HG03354 (cell line): ENCODE measurements around the gene PDZD8.
"Not testable (repeated sequence)": the region's sequence is repeated elsewhere in the genome, so short reads cannot be mapped to it uniquely, and the experiment has no call there.

ENCODE experiments used
- ATAC-seq: cut with Tn5 transposase; IDR thresholded peaks from one replicate; pipeline ENCODE4 v1.9.1; 2021; ENCODE audit warnings: mild to moderate bottlenecking; ENCODE audit not compliant: unreplicated experiment, poor library complexity, severe bottlenecking

PDZD8 gene

DNA sequence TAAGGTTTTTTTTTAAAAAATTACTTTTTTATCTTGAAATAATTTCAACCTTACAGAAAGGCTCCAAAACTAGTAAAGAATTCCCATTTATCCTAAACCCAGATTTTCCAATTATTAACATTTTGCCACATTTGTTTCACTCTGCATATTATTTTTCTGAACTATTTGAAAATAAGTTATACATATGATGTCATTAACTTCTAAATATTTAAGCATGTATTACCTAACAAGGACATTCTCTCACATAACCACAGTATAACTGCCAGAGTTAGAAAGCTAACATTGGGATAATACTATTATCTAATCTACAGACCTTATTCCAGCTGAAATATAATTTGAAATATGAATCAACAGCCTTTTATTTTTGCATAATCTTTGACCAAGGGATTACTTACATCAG, 68.6 kb downstream of the PDZD8 start:
- ATAC-seq = no peak

DNA sequence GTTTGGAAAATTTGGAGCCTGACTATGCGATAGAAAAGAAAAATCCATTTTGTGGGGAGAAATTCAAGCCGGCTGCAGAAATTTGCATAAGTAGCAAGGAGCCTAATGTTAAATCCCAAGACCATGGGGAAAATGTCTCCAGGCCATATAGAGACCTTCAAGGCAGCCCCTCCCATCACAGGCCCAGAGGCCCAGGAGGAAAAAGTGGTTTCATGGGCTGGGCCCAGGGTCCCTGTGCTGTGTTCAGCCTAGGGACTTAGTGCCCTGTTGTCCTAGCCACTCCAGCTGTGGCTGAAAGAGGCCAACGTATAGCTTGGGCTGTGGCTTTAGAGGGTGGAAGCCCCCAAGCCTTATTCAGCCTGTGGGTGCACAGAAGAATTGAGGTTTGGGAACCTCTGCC, 71.8 kb downstream of the PDZD8 start:
- ATAC-seq = not testable (repeated sequence)

DNA sequence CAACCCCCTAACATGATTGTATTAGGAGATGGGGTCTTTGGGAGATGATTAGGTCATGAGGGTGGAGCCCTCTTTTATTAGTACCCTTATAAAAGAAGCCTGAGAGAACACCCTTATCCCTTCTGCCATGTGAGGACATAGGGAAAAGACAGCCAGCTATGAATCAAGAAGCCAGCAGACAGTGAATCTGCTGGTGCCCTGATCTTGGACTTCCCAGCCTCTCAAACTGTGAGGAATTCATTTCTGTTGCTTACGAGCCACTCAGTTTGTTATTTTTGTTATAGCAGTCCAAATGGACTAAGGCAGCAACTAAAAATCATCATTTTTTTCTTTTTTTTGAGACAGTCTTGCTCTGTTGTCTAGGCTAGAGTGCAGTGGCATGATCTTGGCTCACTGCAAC, 74.6 kb downstream of the PDZD8 start:
- ATAC-seq = no peak

DNA sequence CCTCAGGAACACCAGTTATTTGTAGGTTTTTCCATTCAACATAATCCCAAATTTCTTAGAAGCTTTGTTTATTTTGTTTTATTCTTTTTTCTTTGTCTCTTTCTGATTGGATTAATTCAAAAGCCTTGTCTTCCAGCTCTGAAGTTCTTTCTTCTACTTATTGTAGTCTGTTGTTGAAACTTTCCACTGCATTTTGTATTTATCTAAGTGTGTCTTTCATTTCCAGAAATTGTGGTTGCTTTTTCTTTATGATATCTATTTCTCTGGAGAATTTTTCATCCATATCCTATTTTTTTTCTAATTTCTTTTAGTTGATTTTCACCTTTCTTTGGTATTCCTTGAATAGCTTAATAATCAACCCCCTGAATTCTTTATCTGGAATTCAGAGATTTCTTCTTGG, 75.8 kb downstream of the PDZD8 start:
- ATAC-seq = no peak

DNA sequence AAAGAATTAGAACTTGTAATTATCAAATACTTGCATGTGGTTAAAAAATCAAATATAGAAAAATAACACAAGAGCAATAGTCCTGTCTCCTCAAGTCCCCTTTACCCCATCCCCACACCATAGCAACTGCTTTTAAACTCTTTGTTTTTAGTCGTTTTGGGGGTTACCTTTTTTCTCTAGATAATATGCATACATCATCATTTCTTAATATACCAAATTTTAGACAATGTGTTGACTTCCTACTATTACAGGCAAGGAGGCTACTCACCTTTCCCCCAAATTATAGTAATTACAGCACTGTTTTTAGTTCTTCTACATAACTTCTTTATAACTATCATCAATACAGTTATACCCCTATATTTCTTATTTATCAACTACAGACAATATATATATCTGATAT, 77.0 kb downstream of the PDZD8 start:
- no peak for ATAC-seq

DNA sequence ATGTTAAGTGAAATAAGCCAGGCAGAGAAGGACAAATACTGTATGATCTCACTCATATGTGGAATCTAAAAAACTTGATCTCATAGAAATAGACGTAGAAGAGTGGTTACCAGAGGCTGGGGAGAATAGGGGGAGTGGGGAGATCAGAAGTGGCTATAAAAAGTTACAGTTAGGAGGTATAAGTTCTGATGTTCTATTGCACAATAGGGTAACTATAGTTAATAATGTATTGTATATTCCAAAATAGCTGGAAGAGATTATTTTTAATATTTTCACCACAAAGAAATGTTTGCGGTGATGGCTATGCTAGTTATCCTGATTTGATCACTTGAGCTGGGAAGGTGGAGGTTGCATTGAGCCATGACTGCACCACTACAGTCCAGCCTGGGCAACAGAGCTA, 80.5 kb downstream of the PDZD8 start:
- no peak for ATAC-seq

DNA sequence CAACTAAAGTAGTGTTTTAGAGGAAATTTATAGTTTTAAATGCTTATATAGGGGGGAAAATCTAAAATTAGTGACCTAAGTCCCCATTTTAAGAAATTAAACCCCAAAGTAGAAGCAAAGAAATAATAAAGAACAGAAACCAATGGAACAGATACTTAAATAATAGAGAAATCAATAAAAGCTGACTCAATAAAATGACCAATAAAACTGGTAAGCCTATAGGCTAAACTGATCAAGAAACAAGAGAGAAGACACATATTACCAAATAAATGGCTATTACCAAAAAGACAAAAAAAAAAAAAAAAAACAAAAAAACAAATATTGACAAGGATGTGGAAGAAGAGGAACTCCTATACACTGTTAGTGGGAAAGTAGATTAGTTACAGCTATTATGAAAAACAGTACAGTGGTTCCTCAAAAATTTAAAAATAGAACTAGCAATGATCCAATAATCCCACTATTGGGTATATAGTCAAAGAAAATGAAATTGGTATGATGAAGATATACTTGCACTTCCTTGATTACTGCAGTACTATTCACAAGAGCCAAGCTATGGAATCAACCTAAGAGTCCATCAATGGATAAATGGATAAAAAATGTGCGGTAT, 81.1 kb downstream of the PDZD8 start:
- no peak for ATAC-seq

DNA sequence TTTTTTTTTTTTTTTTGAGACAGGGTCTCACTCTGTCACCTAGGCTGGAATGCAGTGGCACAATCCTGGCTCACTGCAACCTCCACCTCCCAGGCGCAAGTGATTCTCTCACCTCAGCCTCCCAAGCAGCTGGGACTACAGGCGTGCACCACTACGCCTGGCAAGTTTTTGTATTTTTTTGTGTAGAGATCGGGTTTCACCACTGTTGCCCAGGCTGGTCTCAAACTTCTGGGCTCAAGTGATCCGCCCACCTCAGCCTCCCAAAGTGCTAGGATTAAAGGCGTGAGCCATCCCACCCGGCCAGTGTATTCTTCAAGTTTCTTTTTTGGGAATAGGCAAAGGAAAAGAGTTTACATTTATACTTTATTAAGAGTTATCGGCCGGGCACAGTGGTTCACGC, 84.4 kb downstream of the PDZD8 start:
- ATAC-seq = not testable (repeated sequence)

DNA sequence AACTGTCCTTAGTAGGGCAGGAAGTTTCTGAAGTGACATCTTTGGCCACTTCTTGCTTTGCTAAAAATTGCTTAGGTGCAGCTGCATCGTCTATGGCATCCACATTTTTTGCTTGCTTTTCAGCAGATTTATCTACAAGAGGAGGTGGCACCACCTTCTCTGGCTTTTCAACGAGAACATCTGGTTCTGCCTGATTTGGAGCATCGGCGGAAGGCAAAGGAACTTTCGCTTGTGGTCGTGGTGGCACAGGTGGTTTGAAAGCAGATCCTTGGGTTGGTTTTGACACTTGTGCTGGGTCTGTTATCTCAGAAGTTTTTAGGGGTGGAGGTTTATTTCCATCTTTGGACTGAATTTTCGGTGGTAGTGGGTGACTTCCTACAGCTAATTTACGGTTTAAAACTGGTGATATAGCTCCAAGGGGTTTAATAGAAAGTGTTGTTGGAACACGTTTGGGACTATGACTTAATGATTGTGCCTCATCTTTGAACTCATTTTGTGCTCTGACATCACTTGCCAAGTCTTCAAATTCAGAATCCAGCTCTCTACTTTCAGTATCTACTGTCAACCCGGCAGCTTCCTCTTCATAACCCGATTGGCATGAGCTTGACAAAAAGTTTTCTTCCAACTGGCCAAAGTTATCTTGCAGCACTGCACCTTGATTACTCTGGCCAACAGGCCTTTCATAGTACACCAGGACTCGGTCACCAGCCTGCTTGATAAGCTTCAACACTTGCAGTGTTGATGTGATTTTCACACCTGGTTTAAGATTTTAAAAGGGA, 90.3 kb downstream of the PDZD8 start:
- ATAC-seq = no peak

DNA sequence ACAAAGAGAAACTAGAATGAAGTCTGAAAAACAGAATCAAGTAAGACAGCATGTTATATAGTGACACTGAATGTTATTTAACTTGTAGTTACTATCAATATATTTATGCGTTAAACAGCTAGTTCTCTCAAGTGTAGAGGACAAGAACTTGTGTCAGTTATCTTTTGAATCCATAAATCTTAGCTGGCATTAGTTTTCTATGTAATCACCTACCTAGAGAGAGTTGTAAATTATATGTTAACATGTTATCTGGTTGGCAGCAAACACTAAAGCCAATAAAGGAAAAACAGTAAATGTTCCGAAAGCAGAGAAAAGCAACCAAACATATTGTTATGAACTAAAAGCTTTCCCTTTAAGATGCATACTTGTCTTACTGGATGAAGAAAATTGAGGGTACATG, 97.6 kb downstream of the PDZD8 start:
- ATAC-seq = no peak

DNA sequence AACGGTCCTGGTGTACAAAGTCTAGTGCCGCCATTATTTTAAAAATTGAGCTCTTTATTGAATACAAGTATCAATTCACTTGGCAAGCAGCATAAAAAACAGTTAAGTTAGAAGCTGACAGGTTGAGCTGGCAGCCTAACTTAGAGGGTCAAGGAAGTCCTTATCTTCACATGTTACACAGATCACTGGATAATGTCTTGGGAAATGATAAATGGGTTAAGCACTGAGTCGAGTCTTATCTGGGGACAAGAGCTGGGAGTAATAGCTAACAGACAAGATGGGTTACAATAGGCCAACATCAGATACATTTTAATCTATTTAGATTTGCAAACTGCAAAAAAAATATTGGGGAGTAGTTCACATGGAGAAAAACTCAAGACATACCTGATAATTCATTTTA, 100.1 kb downstream of the PDZD8 start:
- no peak for ATAC-seq

DNA sequence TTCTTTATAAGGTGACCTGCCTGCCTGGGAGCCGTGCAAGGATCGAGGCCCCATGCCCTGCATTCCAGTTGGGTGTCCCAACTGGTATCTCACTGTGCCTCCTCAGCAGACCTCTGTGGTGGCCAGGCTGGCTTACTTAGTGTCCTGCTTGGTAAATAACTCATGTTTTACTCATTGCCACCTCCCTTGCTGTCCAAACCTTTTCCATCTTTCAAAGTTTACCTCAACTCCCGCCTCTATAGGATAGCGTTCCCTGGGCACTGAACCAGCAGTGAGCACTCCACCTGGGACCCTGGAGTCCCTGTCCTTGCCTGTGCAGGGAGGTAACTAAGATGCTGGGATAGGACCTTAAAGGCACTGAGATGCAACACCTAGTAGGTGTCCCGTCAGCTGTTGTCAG, 100.7 kb downstream of the PDZD8 start:
- no peak for ATAC-seq

DNA sequence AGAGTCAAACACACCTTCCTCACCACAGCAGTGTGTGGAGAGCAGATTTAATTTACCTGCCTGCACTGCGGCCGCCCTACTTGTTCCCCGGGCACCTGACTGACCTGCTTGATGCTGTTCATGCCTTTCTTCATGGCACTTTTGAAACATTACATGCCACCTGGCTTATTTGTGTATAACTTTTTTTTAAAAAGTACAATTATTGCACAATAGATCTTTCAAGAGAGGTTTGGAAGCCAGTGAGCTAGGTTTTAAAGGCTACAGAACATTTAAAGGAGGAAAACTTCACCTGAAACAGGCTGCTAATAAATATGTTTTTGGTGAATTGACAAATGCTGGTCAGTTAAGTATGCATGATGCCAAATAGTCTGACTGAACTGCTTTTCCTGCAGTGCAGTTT, 101.3 kb downstream of the PDZD8 start:
- no peak for ATAC-seq

DNA sequence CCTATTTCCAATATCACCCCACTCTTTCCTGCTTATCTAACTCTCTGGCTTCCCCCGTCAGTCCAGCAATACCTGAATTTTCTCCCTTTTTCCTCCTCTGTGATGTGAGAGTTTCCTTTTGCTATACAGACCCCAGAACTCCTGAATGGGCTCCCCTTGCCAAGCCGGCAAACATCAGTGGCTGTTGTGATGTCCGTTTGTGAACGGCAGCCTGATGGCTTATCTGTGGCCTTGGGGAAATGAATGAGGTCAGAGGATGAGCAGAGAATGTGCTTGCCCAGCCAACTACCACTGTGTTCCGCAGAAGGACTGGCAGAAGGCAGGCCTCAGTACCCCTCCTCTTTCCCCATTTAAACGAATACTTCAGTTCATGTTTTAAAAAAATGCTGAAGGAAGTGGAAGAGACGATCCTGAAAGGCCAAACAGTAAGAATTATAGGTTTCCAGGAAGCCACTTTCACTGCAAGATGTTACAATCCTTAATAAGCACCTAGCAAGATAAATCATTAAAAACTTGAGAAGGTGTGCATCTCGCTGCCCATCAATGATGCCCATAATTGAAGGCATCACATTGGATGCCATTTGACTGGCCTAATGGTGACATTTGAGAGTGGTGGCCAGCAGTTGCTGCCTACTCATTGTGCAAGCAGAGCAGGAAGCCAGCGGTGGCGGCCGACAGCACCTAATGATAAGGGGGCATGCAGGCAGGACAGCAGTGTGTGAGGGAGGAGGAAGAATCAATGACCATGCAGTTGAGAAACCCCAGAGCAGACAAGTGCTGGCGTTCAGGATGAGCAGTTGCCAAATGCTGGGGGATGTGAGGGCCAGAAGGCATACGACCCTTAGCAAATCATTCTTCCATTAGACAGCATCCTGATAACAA, 102.8 kb downstream of the PDZD8 start:
- ATAC-seq = no peak

DNA sequence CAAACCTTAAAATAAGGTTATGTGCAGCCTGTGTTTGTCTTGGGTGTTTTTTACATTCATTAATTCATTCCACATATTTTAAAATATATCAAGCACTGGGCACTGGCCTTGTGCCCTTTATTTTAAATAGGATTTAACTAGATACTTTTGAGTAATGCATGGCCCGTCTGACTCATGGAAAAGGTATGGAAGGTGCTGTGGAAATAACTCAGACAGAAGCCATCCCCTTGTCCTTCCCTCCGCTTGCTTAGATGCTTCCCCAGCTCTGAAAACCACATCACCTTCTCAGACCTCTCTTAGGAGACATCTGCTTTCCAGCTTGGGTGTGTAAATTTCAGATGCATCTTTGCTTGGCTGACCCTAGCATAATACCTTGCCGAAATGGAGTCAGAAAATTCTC, 103.8 kb downstream of the PDZD8 start:
- no peak for ATAC-seq

DNA sequence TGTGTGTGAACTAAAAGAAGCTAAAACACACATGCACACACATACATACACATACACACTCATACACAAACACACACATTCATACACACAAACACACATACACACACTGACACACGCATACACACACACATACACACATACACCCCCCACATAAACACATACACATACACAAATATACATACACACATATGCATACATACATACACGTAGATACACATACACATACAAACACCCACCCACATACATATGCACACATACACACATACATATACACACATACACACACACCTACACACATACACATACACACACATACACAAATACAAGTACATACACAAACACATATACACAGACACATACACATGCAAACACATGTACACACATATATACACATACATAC, 106.3 kb downstream of the PDZD8 start:
- ATAC-seq = no peak

DNA sequence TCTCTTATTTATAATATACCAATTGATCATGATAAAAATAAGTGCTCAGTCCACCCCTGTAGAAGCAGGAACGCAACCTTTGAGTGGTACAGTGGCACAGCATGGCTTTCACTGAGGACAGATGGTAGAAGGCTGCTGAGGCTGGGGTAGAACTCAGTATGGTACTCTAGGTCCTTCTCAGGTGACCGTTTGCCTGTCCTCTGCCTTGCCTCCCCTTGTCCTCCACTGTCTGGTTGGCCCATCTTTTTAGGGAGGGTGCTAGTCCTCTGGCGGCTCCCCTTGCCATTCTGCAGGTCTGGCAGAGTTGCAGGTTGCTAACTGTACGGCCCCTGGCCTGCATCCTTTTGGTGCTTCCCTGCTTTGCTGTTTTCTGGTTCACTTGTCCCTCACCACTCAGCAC, 107.0 kb downstream of the PDZD8 start:
- ATAC-seq = no peak

DNA sequence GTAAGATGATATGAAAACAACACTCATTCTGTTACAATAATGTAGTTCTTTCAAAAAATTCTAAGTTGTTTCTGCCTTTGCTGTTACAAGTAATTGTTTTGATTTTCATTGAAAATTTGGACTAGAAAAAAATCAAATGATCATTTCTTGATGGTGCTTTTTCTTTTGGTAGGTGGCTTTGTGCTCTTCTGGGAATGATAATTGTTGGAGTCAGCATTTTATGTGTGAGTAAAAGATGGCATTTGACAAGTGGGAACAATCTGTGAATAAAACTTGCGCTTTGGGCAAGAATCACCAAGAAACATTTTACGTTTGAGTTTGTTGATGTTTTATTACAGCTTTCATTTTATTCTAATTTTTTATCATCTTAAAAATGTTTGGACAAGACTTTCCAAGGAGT, 108.4 kb downstream of the PDZD8 start:
- ATAC-seq = no peak

DNA sequence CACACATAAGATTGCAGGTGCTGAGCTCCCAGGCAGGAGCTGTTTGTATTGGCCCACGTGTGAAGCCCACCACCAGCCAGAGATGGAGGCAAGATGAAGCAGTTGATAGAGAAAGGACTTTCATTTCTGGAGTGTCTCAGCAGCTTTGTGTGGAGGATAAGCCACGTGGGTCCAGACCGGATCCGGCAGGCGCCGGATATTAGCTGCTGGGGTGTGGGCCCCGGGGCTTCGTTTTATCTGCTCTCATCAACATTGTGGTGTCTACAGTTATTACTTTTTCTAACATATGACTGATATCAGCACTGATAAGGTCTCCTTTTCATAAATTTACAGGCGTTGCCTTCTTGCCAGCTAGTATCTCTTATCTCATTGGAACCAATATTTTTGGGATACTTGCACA, 108.8 kb downstream of the PDZD8 start:
- ATAC-seq = no peak

DNA sequence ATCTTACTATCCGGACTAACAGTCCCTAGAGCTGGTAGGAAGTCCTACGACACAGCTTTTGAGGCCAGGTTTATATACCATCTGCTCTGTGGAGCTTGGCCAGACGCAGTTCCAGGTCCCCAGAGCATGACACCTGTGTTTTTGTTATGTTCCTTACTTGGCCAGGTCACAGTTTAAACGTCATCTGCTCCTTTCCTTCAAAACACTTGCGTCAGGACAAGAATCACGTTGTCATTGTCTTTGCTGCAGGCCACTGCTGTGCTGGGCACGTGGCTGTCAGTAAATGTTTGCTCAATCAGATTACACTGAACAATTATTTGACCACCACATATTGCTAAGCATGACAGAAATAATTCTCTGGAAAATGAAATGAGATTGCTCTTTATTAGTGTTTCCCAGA, 110.5 kb downstream of the PDZD8 start:
- ATAC-seq = no peak

DNA sequence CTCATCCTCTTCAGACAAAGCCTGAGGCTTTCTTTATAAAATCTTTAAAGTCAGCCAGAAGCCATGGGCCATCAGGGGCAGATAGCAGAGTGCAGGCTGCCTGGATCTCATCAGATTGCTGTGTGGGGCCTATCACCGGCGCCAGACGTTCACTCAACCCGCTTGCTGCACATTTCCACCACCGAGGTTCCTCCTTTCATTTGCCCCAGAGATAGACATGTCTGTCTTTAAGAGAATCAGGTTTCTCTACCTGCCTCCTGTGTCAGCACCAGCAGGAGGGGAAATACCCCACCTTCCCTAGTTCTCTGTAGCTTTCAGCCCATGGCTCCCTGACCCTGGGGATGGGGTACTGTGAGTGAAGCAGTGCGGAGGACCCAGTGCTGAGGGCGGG, 112.3 kb downstream of the PDZD8 start:
- ATAC-seq = no peak
